ENCODE measurements around the gene CACNA1D.

DNA sequence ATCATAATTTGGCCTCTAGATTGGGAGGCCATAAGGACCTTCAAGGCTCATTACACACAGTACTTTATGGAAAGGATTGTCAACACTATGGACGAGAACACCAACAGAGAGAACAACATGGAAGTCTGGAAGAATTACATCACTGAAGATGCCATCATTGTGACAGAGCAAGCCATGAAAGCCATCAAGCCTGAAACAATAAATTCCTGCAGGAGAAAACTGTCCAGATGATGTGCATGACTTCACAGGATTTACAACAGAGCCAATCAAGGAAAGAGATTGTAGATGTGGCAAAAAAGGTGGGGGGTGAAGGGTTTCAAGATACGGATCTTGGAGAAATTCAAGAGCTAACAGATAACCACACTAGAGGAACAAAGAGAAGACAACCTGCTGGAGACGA lies 367.8 kb downstream of the CACNA1D start:
- TF ChIP-seq POLR2A (IDR thresholded peaks at IDR 0.05) (no peak), EP300 (IDR thresholded peaks at IDR 0.05; ENCODE audit: low read depth) (no peak), POLR2AphosphoS5 (IDR thresholded peaks at IDR 0.05) (no peak)
- TF ChIP-seq, protein P1, sequence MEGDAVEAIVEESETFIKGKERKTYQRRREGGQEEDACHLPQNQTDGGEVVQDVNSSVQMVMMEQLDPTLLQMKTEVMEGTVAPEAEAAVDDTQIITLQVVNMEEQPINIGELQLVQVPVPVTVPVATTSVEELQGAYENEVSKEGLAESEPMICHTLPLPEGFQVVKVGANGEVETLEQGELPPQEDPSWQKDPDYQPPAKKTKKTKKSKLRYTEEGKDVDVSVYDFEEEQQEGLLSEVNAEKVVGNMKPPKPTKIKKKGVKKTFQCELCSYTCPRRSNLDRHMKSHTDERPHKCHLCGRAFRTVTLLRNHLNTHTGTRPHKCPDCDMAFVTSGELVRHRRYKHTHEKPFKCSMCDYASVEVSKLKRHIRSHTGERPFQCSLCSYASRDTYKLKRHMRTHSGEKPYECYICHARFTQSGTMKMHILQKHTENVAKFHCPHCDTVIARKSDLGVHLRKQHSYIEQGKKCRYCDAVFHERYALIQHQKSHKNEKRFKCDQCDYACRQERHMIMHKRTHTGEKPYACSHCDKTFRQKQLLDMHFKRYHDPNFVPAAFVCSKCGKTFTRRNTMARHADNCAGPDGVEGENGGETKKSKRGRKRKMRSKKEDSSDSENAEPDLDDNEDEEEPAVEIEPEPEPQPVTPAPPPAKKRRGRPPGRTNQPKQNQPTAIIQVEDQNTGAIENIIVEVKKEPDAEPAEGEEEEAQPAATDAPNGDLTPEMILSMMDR (IDR thresholded peaks at IDR 0.05): no peak
